ENCODE measurements around the gene NR2E1. TPM values are rescaled to one million over a fixed set of nuclear protein-coding genes. Genes with fewer than 3 reads are reported as not detected.

The NR2E1 gene
- under 1 TPM in 1 of 3 donors, not detected in 2; 0.02 TPM for polyA plus RNA-seq

- 3 to 4% (median 3%) methylated on average over 54 of the region's 54 CpGs for WGBS, 3 donors
- H3K27ac ChIP-seq (ENCODE audit: low read depth, low read length): no peak within 1 kb of the TSS
These were observed at the start of gene NR2E1 for GRCh38 chr6:108165714-108166663. Gene NR2E1, plus strand, starts transcription at chr6:108166022. Its CDS starts 744 bp downstream, at chr6:108166766.

GRCh38 chr6:108116546-108117426 is 49.0 kb upstream of the NR2E1 start:
- 14 to 16% (median 16%) methylated on average over 45 to 46 of the region's 46 CpGs for WGBS, 3 donors
- H3K27ac ChIP-seq (ENCODE audit: low read depth, low read length): no peak overlapping the region

GRCh38 chr6:108117427-108118358 is 48.1 kb upstream of the NR2E1 start:
- WGBS, 3 donors: 1% methylated on average over 58 to 72 of the region's 72 CpGs
- H3K27ac ChIP-seq (ENCODE audit: low read depth, low read length): no peak overlapping the region

GRCh38 chr6:108118359-108118724 is 47.5 kb upstream of the NR2E1 start:
- 1 to 3% (median 2%) methylated on average over 35 to 44 of the region's 45 CpGs for WGBS, 3 donors
- no peak overlapping the region for H3K27ac ChIP-seq (ENCODE audit: low read depth, low read length)

- no peak overlapping the region for H3K27ac ChIP-seq (ENCODE audit: low read depth, low read length)
- WGBS, 3 donors: 2 to 7% (median 3%) methylated on average over 67 of the region's 67 CpGs
These were observed 46.7 kb upstream of the NR2E1 start for GRCh38 chr6:108118810-108119768.

GRCh38 chr6:108119769-108120141 is 46.1 kb upstream of the NR2E1 start:
- no peak overlapping the region for H3K27ac ChIP-seq (ENCODE audit: low read depth, low read length)
- 35 to 50% (median 39%) methylated on average over 24 of the region's 24 CpGs for WGBS, 3 donors

- WGBS, 3 donors: 72 to 90% (median 74%) methylated on average over 12 of the region's 12 CpGs
These were observed 45.5 kb upstream of the NR2E1 start for GRCh38 chr6:108120311-108120710.

DNA sequence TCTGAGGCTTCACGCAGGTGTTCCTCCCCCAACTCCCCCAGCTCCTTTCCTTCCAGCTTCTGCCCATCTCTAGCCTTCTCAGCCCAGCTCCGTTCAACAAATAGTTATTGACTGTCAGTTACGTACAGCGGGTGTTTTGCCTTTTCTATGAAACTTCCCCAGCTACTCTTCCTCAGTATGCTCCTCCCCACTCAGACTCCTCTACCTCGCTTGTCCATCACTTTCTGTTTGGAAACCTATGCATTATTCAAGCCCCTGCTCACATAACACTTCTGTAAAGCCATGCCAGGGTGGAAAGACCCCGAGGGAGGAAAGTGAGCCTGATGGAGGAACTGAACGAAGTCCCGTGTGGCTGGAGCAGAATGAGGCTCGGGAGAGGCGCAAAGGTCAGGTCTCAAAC is 44.2 kb upstream of the NR2E1 start:
- no peak overlapping the region for H3K27ac ChIP-seq (ENCODE audit: low read depth, low read length)
- WGBS, 3 donors: 37 to 44% (median 43%) methylated on average over 10 of the region's 10 CpGs

More at GRCh38 chr6:108120311-108120710, 45.5 kb upstream of the NR2E1 start:
- no peak overlapping the region for H3K27ac ChIP-seq (ENCODE audit: low read depth, low read length)

- H3K27ac ChIP-seq (ENCODE audit: low read depth, low read length): no peak overlapping the region
- 19 to 27% (median 27%) methylated on average over 13 of the region's 13 CpGs for WGBS, 3 donors
These were observed 42.3 kb upstream of the NR2E1 start for GRCh38 chr6:108123481-108123929.

GRCh38 chr6:108123946-108124345 is 41.9 kb upstream of the NR2E1 start:
- no peak overlapping the region for H3K27ac ChIP-seq (ENCODE audit: low read depth, low read length)
- 29 to 31% (median 29%) methylated on average over 7 of the region's 7 CpGs for WGBS, 3 donors

DNA sequence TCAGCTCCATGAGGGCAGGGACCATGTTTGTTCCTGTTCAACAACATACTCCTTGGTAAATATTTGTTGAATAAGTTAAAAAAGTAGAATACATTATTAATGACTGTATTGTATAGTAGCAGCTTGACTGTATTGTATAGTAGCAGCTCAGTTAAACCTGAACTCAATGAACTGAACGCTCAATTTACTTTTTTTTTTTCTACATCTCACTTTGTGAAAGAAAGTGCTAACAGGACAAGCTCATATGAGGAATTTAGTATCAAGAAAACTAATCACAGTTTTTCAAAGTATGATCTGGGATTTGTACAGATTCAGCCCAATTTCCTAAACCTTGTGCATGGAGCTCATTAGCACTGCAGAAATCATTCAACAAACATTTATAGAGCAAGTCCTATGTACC is 38.8 kb upstream of the NR2E1 start:
- 89 to 98% (median 90%) methylated on average over 1 of the region's 1 CpG for WGBS, 3 donors
- no peak overlapping the region for H3K27ac ChIP-seq (ENCODE audit: low read depth, low read length)

DNA sequence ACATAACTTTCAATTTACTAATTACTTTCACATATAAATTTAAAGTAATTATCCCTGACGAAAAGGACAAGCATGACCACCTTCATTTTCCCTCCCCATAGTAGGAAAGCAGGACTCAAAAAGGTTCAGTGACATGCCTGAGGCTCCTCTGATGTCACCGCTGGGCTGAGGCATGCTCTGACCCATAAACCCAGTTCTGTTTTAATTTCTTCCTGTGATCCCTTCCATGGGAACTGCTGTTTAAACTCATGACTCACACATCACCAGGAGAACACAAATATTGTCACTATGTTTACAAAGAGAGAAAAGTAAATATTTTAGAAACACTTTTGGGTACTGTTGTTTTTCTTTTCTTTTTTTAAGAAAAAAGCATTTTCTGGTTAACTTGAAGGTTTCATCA is 38.0 kb upstream of the NR2E1 start:
- WGBS, 3 donors: 68 to 89% (median 85%) methylated on average over 2 of the region's 2 CpGs
- H3K27ac ChIP-seq (ENCODE audit: low read depth, low read length): no peak overlapping the region

- no peak overlapping the region for H3K27ac ChIP-seq (ENCODE audit: low read depth, low read length)
These were observed 35.6 kb upstream of the NR2E1 start for GRCh38 chr6:108130262-108130661.

DNA sequence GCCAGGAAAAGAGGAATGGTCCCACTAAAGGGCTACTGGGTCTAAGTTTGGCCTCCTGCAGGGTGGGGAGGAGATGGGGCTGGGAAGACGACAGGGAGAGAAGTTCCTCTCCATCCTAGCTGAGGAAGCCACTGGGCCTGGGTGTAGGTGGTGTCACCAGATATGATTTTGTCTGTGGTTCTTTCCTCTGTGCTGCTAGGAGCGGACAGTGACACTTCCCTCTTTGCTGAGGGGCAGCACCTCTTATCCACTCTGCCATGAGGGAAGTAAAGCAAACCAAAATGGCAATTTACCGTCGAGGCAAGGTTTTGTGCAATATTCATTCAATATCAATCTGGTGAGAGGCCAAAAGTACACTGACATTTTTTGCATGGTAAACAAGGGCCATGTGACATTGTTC is 33.0 kb upstream of the NR2E1 start:
- 53 to 74% (median 58%) methylated on average over 4 of the region's 4 CpGs for WGBS, 3 donors

GRCh38 chr6:108133594-108134179 is 32.1 kb upstream of the NR2E1 start:
- no peak overlapping the region for H3K27ac ChIP-seq (ENCODE audit: low read depth, low read length)
- 5 to 6% (median 6%) methylated on average over 36 of the region's 36 CpGs for WGBS, 3 donors

More for the DNA sequence above, 33.0 kb upstream of the NR2E1 start:
- no peak overlapping the region for H3K27ac ChIP-seq (ENCODE audit: low read depth, low read length)

DNA sequence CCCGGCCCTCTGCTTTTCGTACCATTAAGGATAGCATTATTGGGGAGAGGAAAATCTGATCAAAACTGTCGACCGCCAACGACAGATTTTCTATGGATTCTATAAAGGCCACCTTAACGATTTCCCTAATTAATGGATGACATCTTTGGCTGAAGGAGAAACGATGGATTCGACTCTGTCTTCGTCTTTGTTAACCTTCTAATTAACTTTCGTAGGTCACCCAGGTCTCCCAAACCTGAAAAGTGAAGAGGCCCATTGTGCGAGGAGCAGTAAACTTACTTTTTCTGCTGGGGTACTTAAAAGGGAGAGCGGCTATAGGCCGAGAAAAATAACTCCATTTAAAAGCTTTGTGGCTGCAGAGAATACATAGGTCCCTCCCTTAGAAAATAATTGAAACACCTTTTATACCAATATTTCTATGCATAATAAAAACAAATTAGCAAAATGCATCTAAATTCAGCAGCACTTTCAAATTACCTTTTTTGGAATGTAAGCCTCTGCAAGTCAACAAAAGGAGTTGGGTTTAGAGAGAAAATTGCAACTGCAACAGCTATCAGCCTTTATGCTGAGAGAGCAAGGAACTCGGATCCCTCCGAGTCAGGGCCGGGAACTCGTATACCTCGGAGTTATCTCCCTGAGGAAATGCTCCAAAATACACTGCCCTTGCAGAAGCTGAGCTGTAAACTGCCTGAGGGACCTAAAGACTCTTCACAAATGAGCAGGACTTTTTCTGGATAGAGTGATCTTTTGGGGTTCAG is 31.4 kb upstream of the NR2E1 start:
- whole genome bisulfite sequencing, 3 donors: 35 to 38% (median 37%) methylated on average over 18 of the region's 18 CpGs
- H3K27ac ChIP-seq (ENCODE audit: low read depth, low read length): no peak overlapping the region

Measured in adipose tissue (tissue), 3 donors.